ENCODE results near the gene DHRS11. TPM values are rescaled to one million over a fixed set of nuclear protein-coding genes. Genes with fewer than 3 reads are reported as not detected.

Gene DHRS11
- total RNA-seq, 1 donor from 2014 or later, result 12.4 TPM

DNA sequence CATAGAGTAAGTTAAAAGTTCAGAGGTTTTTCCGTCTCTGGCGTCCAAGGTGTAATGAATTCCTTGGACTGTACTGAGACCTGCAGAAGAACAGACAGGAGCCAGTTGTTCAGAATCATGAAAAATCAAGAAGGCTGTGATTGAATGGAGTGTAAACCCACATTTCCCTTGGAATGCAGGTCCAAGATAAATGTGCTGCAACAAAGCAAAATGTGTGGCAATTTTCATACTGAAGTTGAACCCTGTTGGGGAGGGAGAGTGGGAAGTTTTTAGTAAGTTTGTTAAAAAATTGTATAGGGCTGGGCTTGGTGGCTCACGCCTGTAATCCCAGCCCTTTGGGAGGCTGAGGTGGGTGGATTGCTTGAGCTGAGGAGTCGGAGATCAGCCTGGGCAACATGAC is 25.6 kb upstream of the DHRS11 start:
- intact Hi-C loops (cut with micrococcal nuclease), result no loop called here
- Mint-ChIP-seq H3K4me3 (ENCODE audit: low read depth) (no peak overlapping the region), H3K27ac (peak overlapping the region; percentile 8), H3K27me3 (ENCODE audit: low read depth) (no peaks in the 10 kb centered on the region), H3K4me1 (ENCODE audit: low read depth) (peaks cover 3% of the 10 kb centered on the region), H3K36me3 (ENCODE audit: low read depth) (peaks cover 77% of the 10 kb centered on the region), H3K9me3 (no peaks in the 10 kb centered on the region)
- no peak for DNase-seq (ENCODE audit: low spot score)

DNA sequence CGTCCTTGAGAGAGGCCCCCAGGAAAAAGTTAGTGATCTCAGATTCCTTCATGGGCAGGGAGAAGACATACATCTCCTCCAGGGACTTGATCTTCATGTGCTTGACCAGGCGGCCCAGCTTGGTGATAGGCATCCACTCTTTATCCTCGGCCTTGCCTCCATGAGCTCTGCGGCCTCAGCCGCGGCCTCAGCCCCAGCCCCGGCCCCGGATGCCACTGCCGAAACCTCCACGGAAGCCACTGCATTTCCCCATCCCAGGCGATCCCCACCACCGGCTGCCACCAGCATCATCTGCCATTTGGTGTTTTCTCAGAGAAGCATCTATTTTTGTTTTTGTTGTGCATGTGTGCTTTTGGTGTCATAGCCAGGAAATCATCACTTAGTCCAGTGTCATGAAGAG is 16.7 kb upstream of the DHRS11 start:
- no peak for DNase-seq (ENCODE audit: low spot score)
- H3K9me3 Mint-ChIP-seq, result no peaks in the 10 kb centered on the region
- H3K27ac Mint-ChIP-seq, result no peak overlapping the region
- peaks cover 75% of the 10 kb centered on the region for H3K36me3 Mint-ChIP-seq (ENCODE audit: low read depth)
- intact Hi-C loops (cut with micrococcal nuclease), result no loop called here
- H3K4me3 Mint-ChIP-seq (ENCODE audit: low read depth), result no peak overlapping the region
- H3K27me3 Mint-ChIP-seq (ENCODE audit: low read depth), result no peaks in the 10 kb centered on the region
- peaks cover 6% of the 10 kb centered on the region for H3K4me1 Mint-ChIP-seq (ENCODE audit: low read depth)

DNA sequence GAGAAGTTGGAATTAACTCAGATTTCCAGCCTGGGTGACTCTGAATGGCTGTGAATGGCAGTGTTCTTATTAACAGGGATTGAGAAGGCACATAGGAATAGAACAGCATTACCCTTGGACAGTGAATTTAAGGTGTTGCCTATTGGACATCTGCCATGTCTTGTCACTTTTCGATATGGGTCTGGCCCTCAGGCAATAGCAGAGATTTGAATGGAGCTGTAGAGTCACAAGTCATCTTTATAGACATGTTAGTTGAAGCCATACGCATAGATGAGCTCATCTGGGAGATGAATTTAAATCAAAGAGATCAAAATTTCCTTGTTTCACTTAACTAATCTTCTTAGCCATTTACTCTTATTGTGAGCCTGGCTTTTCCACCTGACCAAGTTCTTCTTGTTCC is 14.9 kb upstream of the DHRS11 start:
- peaks cover 78% of the 10 kb centered on the region for H3K36me3 Mint-ChIP-seq (ENCODE audit: low read depth)

DNA sequence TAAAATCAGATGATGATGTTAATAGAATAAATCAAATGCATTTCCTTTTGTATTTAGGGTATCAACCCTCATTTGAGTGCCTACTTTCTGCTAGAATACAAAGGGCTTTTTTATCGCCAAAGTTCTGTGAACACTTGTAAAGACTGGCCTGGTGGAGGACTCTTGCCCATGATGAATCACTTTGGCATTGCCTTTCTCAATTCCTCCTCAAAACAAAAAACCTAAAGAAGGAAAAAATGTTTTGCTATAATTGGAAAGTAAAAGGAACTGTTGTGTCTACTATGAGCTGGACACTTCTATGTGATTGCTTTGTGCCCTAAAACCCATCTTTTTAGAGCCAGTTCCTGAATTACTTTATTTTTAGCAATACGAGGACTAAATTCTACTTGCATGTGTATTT is 13.0 kb upstream of the DHRS11 start:
- H3K36me3 Mint-ChIP-seq (ENCODE audit: low read depth), result peaks cover 68% of the 10 kb centered on the region
- intact Hi-C loops (cut with micrococcal nuclease), result no loop called here
- H3K27me3 Mint-ChIP-seq (ENCODE audit: low read depth), result no peaks in the 10 kb centered on the region
- no peak for DNase-seq (ENCODE audit: low spot score)
- H3K4me3 Mint-ChIP-seq (ENCODE audit: low read depth), result no peak overlapping the region
- H3K4me1 Mint-ChIP-seq (ENCODE audit: low read depth), result peaks cover 3% of the 10 kb centered on the region
- H3K9me3 Mint-ChIP-seq, result no peaks in the 10 kb centered on the region
- H3K27ac Mint-ChIP-seq, result no peak overlapping the region

More for the DNA sequence above, 14.9 kb upstream of the DHRS11 start:
- H3K27me3 Mint-ChIP-seq (ENCODE audit: low read depth), result no peaks in the 10 kb centered on the region
- peak overlapping the region; percentile 26 for H3K27ac Mint-ChIP-seq
- DNase-seq (ENCODE audit: low spot score), result no peak
- intact Hi-C loops (cut with micrococcal nuclease), result no loop called here
- H3K4me1 Mint-ChIP-seq (ENCODE audit: low read depth), result peaks cover 6% of the 10 kb centered on the region
- no peak overlapping the region for H3K4me3 Mint-ChIP-seq (ENCODE audit: low read depth)
- no peaks in the 10 kb centered on the region for H3K9me3 Mint-ChIP-seq

DNA sequence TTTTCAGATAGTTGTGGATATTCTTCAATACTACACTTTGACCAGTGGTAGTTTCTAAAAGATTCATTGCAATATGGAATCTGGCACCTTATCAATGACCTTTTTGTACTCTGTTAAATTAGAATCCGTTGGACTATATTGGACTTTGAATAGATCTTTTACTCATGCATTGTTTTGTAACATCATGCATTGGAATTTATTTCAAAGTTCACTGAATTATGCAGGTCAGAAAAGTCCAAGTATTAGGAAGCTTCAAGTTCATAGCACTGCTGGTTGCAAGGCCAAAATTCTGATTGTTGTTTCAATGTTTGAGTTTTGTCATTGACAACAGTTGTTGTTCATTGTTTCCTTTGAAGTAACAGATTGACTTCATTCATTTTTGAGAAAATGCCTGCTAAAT is 7.9 kb upstream of the DHRS11 start:
- Mint-ChIP-seq H3K27me3 (ENCODE audit: low read depth) (no peaks in the 10 kb centered on the region), H3K36me3 (ENCODE audit: low read depth) (peaks cover 63% of the 10 kb centered on the region), H3K4me1 (ENCODE audit: low read depth) (no peaks in the 10 kb centered on the region), H3K4me3 (ENCODE audit: low read depth) (no peak overlapping the region), H3K27ac (no peak overlapping the region), H3K9me3 (no peaks in the 10 kb centered on the region)
- intact Hi-C loops (cut with micrococcal nuclease), result no loop called here
- no peak for DNase-seq (ENCODE audit: low spot score)

DNA sequence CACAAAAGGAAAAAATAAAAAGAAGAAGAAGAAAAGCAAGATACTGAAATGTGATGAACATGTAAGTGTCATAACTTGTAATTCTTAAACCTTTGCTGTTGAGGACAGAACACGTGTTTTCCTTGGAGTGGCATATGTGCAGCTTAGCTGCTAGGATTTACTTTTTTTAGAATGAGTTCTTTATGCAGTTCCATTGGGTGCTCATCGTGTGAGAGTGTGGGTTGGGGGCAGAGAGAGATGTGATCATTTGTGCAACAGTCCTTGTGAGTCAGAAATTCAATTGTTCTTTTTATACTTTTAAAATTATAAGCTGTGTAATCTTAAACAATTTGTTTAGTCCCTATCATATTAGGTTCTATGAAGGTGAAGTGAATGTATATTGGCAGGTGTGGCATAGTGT is 5.5 kb upstream of the DHRS11 start:
- peaks cover 14% of the 10 kb centered on the region for H3K4me1 Mint-ChIP-seq (ENCODE audit: low read depth)
- H3K9me3 Mint-ChIP-seq, result no peaks in the 10 kb centered on the region
- peaks cover 60% of the 10 kb centered on the region for H3K36me3 Mint-ChIP-seq (ENCODE audit: low read depth)
- DNase-seq (ENCODE audit: low spot score), result no peak
- H3K4me3 Mint-ChIP-seq (ENCODE audit: low read depth), result no peak overlapping the region
- no peaks in the 10 kb centered on the region for H3K27me3 Mint-ChIP-seq (ENCODE audit: low read depth)
- no peak overlapping the region for H3K27ac Mint-ChIP-seq
- intact Hi-C loops (cut with micrococcal nuclease), result no loop called here

DNA sequence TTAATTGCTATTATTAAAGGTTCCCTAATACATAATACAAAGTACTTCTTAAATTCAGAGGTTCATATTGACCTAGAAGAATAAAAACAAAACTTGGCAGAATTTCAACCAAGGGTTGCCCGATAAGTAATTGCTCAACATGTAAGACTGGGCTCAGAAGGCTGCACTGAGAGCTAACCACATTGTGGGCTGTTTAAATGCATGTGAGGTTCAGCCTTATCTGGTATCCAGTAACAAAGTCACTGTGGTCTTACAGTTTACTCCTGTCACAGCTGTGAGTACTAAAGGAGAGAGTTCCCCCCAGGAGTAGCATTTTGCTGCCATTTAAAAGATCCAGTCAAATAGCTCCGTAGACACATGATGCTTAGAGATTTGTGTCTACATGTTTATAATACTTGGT is 1.6 kb upstream of the DHRS11 start:
- Mint-ChIP-seq H3K27me3 (ENCODE audit: low read depth) (peaks cover 2% of the 10 kb centered on the region), H3K4me1 (ENCODE audit: low read depth) (peaks cover 26% of the 10 kb centered on the region), H3K36me3 (ENCODE audit: low read depth) (peaks cover 45% of the 10 kb centered on the region), H3K9me3 (no peaks in the 10 kb centered on the region), H3K4me3 (ENCODE audit: low read depth) (no peak overlapping the region), H3K27ac (no peak overlapping the region)
- no peak for DNase-seq (ENCODE audit: low spot score)
- intact Hi-C loops (cut with micrococcal nuclease), result loop anchor here (2.0 kb wide), 1 partner anchor 45 kb away; the partner anchor contains the start of gene GGNBP2

DNA sequence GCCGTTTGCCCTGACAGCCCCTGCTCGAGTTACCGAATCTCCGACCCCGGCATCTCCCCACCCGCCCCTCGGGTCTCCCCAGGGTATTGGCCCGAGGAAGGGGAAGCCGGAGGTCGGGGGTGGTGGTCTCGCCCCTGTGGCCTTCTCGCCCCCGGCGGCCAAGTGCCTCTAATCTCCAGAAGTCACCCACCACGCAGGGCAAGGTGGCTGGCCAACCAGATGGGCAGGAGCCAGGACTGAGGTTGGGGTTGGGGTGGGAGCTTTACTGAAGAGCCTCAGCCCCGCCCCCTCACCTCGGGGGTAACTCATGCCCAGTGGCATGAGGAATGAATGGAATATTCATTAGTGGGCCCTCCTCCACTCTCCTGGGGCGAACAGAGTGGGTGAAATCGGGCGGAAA is 637 bp downstream of the DHRS11 start:
- Mint-ChIP-seq H3K36me3 (ENCODE audit: low read depth) (peaks cover 30% of the 10 kb centered on the region), H3K27me3 (ENCODE audit: low read depth) (peaks cover 2% of the 10 kb centered on the region), H3K9me3 (no peaks in the 10 kb centered on the region), H3K4me1 (ENCODE audit: low read depth) (peaks cover 26% of the 10 kb centered on the region), H3K4me3 (ENCODE audit: low read depth) (peak overlapping the region; percentile 66), H3K27ac (no peak overlapping the region)
- intact Hi-C loops (cut with micrococcal nuclease), result no loop called here
- DNase-seq (ENCODE audit: low spot score), result no peak

DNA sequence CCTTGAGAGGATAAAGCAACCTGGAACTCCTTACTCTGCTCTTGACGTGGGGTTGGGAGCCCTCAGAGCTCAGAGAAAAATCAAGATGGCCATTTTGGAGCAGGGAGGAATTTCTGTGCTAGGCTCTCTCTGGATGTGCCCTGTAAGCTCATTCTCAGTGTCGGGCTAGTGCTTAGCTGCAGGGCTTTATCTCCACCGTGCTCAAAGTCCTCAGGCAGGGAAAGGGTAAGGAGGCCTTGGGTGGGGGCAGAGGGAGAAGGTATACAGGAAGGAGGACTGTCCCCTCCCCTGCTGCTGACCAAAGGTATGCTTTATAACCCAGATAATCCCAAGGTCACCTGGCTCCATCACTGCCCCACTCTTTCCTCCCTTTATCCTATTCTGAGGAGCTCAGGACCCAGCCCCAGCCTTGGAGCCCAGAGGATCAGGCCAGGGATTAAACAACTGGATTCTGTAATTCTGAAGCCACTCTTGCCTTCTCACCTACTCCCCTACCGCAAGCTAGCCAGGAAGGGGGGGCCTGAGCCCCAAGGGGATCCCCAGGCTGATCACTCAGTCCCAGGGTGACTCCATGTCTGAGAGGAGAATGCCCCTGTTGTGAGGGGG is 1.1 kb downstream of the DHRS11 start:
- Mint-ChIP-seq H3K27me3 (ENCODE audit: low read depth) (peaks cover 2% of the 10 kb centered on the region), H3K4me1 (ENCODE audit: low read depth) (peaks cover 26% of the 10 kb centered on the region), H3K4me3 (ENCODE audit: low read depth) (peak overlapping the region; percentile 66), H3K9me3 (no peaks in the 10 kb centered on the region), H3K36me3 (ENCODE audit: low read depth) (peaks cover 27% of the 10 kb centered on the region), H3K27ac (no peak overlapping the region)
- no peak for DNase-seq (ENCODE audit: low spot score)
- intact Hi-C loops (cut with micrococcal nuclease), result no loop called here

DNA sequence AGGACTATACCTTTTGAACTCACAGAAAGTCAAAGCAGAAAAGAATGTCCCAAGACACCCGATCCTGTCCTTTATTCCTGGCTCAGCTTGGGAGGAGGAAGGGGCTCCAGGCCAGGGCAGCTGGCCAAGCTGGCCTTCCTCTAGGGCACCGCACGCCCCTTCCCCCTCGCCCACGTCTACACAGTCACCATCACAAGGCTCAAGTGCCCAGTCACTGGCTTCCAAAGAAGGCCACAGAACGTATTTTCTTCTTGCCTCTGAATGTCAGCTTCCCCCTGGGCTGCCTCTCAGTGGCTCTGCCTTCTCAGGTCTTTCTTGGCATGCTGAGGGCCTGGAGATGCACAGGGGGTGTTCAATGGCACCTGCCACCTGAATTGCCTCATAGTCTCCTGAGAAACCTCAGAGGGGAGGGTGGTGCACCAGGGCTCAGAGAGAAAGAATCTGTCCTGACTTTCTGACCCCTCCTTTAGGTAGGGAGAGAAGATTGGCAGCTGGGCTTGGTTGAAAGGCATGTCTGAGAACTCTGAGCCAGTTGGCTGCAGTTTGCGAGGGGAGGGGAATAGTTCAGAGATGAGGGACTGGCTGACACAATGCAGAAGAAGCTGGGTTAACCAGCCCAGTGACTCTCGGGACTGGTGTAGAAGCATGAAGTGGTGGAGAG is 2.1 kb downstream of the DHRS11 start:
- Mint-ChIP-seq H3K9me3 (no peaks in the 10 kb centered on the region), H3K4me1 (ENCODE audit: low read depth) (peaks cover 26% of the 10 kb centered on the region), H3K27me3 (ENCODE audit: low read depth) (peaks cover 2% of the 10 kb centered on the region), H3K4me3 (ENCODE audit: low read depth) (no peak overlapping the region), H3K36me3 (ENCODE audit: low read depth) (peaks cover 22% of the 10 kb centered on the region), H3K27ac (no peak overlapping the region)
- no peak for DNase-seq (ENCODE audit: low spot score)
- intact Hi-C loops (cut with micrococcal nuclease), result no loop called here

DNA sequence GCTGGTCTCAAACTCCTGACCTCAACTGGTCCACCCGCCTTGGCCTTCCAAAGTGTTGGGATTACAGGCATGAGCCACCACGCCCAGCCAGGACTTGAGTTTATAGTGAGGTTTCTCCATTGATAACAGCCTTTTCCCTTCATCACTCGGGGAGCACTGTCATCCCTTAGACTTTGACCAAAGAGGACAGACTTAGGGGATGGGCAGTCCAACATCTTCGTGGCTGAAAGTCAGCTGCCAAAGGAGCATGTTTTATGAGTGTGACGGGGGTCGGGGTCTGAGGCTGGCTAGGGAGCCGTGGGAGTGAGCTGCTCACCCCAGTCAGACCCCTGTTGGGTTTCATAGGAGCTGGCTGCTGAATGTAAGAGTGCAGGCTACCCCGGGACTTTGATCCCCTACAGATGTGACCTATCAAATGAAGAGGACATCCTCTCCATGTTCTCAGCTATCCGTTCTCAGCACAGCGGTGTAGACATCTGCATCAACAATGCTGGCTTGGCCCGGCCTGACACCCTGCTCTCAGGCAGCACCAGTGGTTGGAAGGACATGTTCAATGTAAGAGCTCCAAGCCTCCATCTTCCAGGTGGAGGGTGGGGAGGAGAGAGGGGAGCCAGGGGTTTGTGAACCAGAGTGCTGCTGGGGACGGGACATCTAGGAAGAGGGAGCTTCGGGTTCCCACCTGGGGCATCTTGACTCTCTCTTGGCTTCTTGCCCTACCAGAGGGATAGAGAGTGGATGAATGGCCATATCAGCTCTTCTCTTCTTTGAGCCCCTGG is 3.1 kb downstream of the DHRS11 start:
- no peak for DNase-seq (ENCODE audit: low spot score)
- Mint-ChIP-seq H3K4me1 (ENCODE audit: low read depth) (peaks cover 19% of the 10 kb centered on the region), H3K27me3 (ENCODE audit: low read depth) (peaks cover 2% of the 10 kb centered on the region), H3K9me3 (no peaks in the 10 kb centered on the region), H3K36me3 (ENCODE audit: low read depth) (peaks cover 13% of the 10 kb centered on the region), H3K27ac (no peak overlapping the region), H3K4me3 (ENCODE audit: low read depth) (no peak overlapping the region)
- intact Hi-C loops (cut with micrococcal nuclease), result no loop called here

DNA sequence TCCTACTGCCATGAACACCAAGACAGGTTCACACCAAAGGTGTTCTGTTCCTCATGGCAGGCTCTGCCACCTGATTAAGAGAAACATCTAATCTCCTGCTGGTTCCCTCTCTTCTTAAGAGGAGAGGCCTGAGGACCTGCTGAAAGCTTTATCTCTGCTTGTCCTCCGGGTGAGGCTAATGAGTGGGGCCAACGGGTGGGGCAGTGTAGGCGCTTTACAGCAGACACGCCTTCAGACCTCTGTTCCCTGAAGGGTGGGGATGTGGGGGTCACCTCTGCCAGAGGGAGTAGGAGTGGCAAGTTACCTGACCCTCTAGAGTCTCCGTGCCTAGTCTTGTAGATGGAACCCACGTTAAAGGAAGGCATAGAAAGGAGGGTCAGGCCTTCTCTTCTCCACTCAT is 5.5 kb downstream of the DHRS11 start:
- Mint-ChIP-seq H3K4me1 (ENCODE audit: low read depth) (peaks cover 17% of the 10 kb centered on the region), H3K27ac (no peak overlapping the region), H3K27me3 (ENCODE audit: low read depth) (peaks cover 2% of the 10 kb centered on the region), H3K4me3 (ENCODE audit: low read depth) (no peak overlapping the region), H3K36me3 (ENCODE audit: low read depth) (no peaks in the 10 kb centered on the region), H3K9me3 (no peaks in the 10 kb centered on the region)
- DNase-seq (ENCODE audit: low spot score), result no peak
- intact Hi-C loops (cut with micrococcal nuclease), result no loop called here
